T-helper 1 cell treated with Interleukin-12 subunit alpha and Interleukin-12 subunit beta and Interleukin-4 antibody, amounts not matched to agents 30 μg/mL and 1 μg/mL, for 36 hours (primary cell): Measurements from ENCODE around the gene ARFGAP1.

ENCODE experiments used
- H3K27ac Mint-ChIP-seq: one replicate; pipeline ENCODE4 v1.8.0; 2021; ENCODE audit warnings: mild to moderate bottlenecking, mixed read lengths
- H3K27me3 Mint-ChIP-seq: one replicate; pipeline ENCODE4 v1.8.0; 2021; ENCODE audit warnings: low read depth, mixed read lengths
- H3K36me3 Mint-ChIP-seq: one replicate; pipeline ENCODE4 v1.8.0; 2021; ENCODE audit warnings: low read depth, mixed read lengths
- H3K4me1 Mint-ChIP-seq: one replicate; pipeline ENCODE4 v1.8.0; 2021; ENCODE audit warnings: low read depth, mixed read lengths
- H3K4me3 Mint-ChIP-seq: one replicate; pipeline ENCODE4 v1.8.0; 2021; ENCODE audit warnings: mild to moderate bottlenecking, moderate library complexity, mixed read lengths
- H3K9me3 Mint-ChIP-seq: one replicate; pipeline ENCODE4 v1.8.0; 2021; ENCODE audit warnings: mixed read lengths

Gene ARFGAP1

GRCh38 chr20:63306673-63307537, 34.3 kb downstream of the ARFGAP1 start:
- H3K4me3 Mint-ChIP-seq: no peak overlapping the region
- no peak overlapping the region for H3K27ac Mint-ChIP-seq
- no peaks in the 10 kb centered on the region for H3K4me1 Mint-ChIP-seq
- H3K36me3 Mint-ChIP-seq: no peaks in the 10 kb centered on the region
- no peaks in the 10 kb centered on the region for H3K9me3 Mint-ChIP-seq
- H3K27me3 Mint-ChIP-seq: no peaks in the 10 kb centered on the region

- Mint-ChIP-seq H3K27me3 (no peaks in the 10 kb centered on the region), H3K4me3 (no peak overlapping the region), H3K36me3 (no peaks in the 10 kb centered on the region), H3K9me3 (no peaks in the 10 kb centered on the region), H3K27ac (no peak overlapping the region), H3K4me1 (no peaks in the 10 kb centered on the region)
Observed at GRCh38 chr20:63307538-63308217, 35.1 kb downstream of the ARFGAP1 start.

- no peak overlapping the region for H3K27ac Mint-ChIP-seq
- no peaks in the 10 kb centered on the region for H3K4me1 Mint-ChIP-seq
- no peak overlapping the region for H3K4me3 Mint-ChIP-seq
- H3K9me3 Mint-ChIP-seq: no peaks in the 10 kb centered on the region
- no peaks in the 10 kb centered on the region for H3K36me3 Mint-ChIP-seq
- no peaks in the 10 kb centered on the region for H3K27me3 Mint-ChIP-seq
Observed at GRCh38 chr20:63308218-63308911, 35.8 kb downstream of the ARFGAP1 start.

- no peak overlapping the region for H3K27ac Mint-ChIP-seq
- no peaks in the 10 kb centered on the region for H3K36me3 Mint-ChIP-seq
- no peaks in the 10 kb centered on the region for H3K27me3 Mint-ChIP-seq
- no peaks in the 10 kb centered on the region for H3K9me3 Mint-ChIP-seq
- no peak overlapping the region for H3K4me3 Mint-ChIP-seq
- H3K4me1 Mint-ChIP-seq: no peaks in the 10 kb centered on the region
Observed at GRCh38 chr20:63309261-63310071, 36.9 kb downstream of the ARFGAP1 start.

GRCh38 chr20:63310265-63310991, 37.8 kb downstream of the ARFGAP1 start:
- Mint-ChIP-seq H3K27ac (no peak overlapping the region), H3K4me1 (no peaks in the 10 kb centered on the region), H3K27me3 (no peaks in the 10 kb centered on the region), H3K36me3 (no peaks in the 10 kb centered on the region), H3K9me3 (no peaks in the 10 kb centered on the region), H3K4me3 (no peak overlapping the region)

GRCh38 chr20:63311186-63311832, 38.7 kb downstream of the ARFGAP1 start:
- no peak overlapping the region for H3K4me3 Mint-ChIP-seq
- H3K36me3 Mint-ChIP-seq: no peaks in the 10 kb centered on the region
- H3K4me1 Mint-ChIP-seq: no peaks in the 10 kb centered on the region
- no peak overlapping the region for H3K27ac Mint-ChIP-seq
- no peaks in the 10 kb centered on the region for H3K27me3 Mint-ChIP-seq
- H3K9me3 Mint-ChIP-seq: no peaks in the 10 kb centered on the region

- no peaks in the 10 kb centered on the region for H3K27me3 Mint-ChIP-seq
- no peak overlapping the region for H3K27ac Mint-ChIP-seq
- H3K4me1 Mint-ChIP-seq: no peaks in the 10 kb centered on the region
- no peaks in the 10 kb centered on the region for H3K36me3 Mint-ChIP-seq
- no peaks in the 10 kb centered on the region for H3K9me3 Mint-ChIP-seq
- no peak overlapping the region for H3K4me3 Mint-ChIP-seq
Observed at GRCh38 chr20:63311833-63312243, 39.2 kb downstream of the ARFGAP1 start.

GRCh38 chr20:63312273-63312672, 39.7 kb downstream of the ARFGAP1 start:
- no peak overlapping the region for H3K27ac Mint-ChIP-seq
- H3K27me3 Mint-ChIP-seq: no peaks in the 10 kb centered on the region
- H3K36me3 Mint-ChIP-seq: no peaks in the 10 kb centered on the region
- no peak overlapping the region for H3K4me3 Mint-ChIP-seq
- H3K9me3 Mint-ChIP-seq: no peaks in the 10 kb centered on the region
- no peaks in the 10 kb centered on the region for H3K4me1 Mint-ChIP-seq

GRCh38 chr20:63312690-63313348, 40.2 kb downstream of the ARFGAP1 start:
- H3K27me3 Mint-ChIP-seq: no peaks in the 10 kb centered on the region
- H3K9me3 Mint-ChIP-seq: no peaks in the 10 kb centered on the region
- H3K4me3 Mint-ChIP-seq: no peak overlapping the region
- no peaks in the 10 kb centered on the region for H3K4me1 Mint-ChIP-seq
- H3K27ac Mint-ChIP-seq: no peak overlapping the region
- H3K36me3 Mint-ChIP-seq: no peaks in the 10 kb centered on the region

GRCh38 chr20:63313349-63314014, 40.9 kb downstream of the ARFGAP1 start:
- no peaks in the 10 kb centered on the region for H3K27me3 Mint-ChIP-seq
- H3K36me3 Mint-ChIP-seq: no peaks in the 10 kb centered on the region

GRCh38 chr20:63314015-63314471, 41.4 kb downstream of the ARFGAP1 start:
- Mint-ChIP-seq H3K27me3 (no peaks in the 10 kb centered on the region), H3K4me3 (no peak overlapping the region), H3K27ac (no peak overlapping the region), H3K4me1 (no peaks in the 10 kb centered on the region), H3K36me3 (no peaks in the 10 kb centered on the region), H3K9me3 (no peaks in the 10 kb centered on the region)

More at GRCh38 chr20:63313349-63314014, 40.9 kb downstream of the ARFGAP1 start:
- Mint-ChIP-seq H3K4me3 (no peak overlapping the region), H3K4me1 (no peaks in the 10 kb centered on the region), H3K9me3 (no peaks in the 10 kb centered on the region), H3K27ac (no peak overlapping the region)

GRCh38 chr20:63314566-63315239, 42.1 kb downstream of the ARFGAP1 start:
- H3K27ac Mint-ChIP-seq: no peak overlapping the region
- no peaks in the 10 kb centered on the region for H3K9me3 Mint-ChIP-seq
- no peak overlapping the region for H3K4me3 Mint-ChIP-seq
- no peaks in the 10 kb centered on the region for H3K36me3 Mint-ChIP-seq
- no peaks in the 10 kb centered on the region for H3K27me3 Mint-ChIP-seq
- no peaks in the 10 kb centered on the region for H3K4me1 Mint-ChIP-seq
